ENCODE data around the gene AIRE. TPM values are rescaled to one million over a fixed set of nuclear protein-coding genes. Genes with fewer than 3 reads are reported as not detected.

The AIRE gene
- total RNA-seq, 1 donor from 2014 or later, result 2.8 TPM

DNA sequence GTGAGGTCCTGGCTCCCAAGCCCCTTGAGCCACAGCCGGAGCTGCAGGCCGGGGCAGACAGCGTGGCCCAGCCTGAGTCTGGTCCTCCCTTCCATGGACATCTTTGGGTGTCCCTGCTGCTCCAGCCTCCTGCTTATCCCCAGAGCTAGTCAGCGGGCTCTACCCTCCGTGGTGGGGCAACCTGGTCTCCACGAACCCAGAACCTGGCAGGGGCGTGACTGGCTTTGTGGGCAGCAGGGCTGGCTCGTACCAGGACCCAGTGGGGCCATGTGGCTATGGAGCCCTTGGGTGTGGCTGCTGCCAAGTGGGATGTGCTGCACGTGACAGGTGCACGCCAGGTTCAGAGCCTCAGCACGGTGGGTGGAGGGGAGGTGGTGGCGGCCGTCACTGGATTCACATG, 35.2 kb downstream of the AIRE start:
- intact Hi-C loops (cut with micrococcal nuclease), result no loop called here

DNA sequence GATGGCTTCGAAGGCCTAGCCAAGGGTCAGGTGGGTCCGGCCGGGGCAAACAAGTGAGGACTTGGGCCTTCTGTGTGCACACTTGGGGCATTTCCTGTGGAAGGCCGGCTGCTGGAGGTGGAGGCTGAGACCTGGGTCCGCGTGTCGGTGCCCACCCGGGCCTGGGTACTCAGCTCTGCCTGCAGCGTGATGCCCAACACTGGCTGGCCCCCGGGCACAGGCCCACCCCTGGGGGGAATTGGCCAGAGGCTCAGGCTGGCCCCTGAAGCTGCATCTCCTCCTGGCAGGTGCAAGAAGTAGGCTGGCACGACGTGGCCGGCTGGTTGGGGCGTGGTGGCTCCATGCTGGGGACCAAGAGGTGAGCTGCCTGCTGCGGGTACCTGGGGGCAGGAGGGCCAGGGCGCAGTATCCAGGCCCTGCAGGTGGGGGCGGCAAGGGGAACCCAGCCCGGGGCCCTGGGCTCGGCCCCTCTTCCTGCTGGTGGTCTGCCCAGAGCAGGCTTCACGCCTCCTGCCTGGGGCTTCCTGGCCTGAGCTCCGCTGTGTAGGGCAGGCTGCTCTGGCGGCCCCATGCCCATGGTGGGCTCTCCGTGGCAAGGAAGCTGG, 36.3 kb downstream of the AIRE start:
- intact Hi-C loops (cut with micrococcal nuclease), result no loop called here

DNA sequence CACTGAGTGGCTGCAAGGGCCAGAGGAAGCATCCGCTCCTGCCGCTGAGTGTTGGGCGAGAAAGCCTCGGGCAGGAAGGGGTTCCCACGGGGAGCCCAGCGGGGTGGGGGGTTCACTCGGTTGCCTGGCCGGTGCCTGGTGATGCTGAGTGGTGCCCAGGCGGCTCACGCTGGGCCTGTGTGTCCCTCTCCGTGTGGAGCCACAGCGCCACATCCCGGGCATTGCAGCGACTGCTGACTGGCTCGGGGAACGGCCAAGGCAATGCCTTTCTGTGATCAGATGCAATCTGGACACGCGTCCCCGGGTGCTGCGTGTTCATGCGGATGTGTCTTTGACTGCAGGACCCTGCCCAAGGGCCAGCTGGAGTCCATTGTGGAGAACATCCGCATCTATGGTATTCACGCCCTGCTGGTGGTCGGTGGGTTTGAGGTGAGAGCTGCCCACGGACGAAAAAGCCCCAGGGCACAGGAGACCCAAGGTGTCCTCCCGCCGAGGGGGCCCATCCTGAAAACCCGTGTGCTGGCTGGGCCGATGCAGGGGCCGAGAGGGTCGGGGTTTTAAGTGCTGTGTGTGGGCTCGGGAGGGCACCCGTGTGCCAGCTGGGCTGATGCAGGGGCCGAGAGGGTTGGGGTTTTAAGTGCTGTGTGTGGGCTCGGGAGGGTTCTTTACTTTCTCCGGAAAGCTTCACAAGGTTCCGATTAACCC, 37.1 kb downstream of the AIRE start:
- intact Hi-C loops (cut with micrococcal nuclease), result no loop called here

DNA sequence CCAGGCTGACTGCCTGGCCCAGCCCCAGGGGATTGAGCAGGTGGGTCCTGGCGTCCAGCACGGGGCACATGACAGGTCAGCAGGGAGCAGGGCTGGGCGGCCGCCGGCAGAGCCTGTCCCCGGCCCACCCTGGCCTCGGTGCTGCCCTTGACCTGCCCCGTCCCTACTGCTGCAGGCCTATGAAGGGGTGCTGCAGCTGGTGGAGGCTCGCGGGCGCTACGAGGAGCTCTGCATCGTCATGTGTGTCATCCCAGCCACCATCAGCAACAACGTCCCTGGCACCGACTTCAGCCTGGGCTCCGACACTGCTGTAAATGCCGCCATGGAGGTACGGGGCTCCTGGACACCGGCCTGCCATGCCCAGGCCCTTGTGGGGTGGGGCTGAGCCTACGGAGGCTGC, 37.9 kb downstream of the AIRE start:
- intact Hi-C loops (cut with micrococcal nuclease), result no loop called here

DNA sequence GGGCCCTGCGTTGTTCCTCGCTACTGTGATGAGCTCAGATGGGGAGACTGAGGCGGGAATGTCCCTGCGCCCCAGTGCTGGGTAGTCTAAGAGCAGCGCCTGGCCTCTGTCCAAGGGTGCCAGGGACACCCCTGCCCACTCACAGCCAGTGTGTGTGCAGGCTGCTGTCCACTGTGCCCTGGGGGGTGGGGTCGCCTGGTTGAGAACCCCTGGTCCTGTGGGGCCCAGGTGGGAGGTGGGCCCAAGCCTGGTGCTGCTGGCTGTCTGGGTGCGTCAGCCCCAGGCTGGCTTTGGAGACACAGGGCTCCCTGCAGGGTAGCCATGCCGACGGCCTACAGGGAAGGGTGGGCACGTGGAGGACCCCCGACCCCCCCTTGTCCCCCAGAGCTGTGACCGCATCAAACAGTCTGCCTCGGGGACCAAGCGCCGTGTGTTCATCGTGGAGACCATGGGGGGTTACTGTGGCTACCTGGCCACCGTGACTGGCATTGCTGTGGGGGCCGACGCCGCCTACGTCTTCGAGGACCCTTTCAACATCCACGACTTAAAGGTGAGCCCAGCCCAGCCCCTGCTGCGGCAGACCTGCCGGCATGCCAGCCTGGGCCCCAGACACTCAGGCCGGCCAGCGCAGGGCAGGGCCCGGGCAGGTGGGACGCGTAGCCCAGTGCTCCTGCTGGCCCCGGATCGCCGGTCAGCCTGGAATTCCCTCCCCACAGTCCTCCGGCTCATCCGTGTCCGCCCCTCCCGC, 38.6 kb downstream of the AIRE start:
- intact Hi-C loops (cut with micrococcal nuclease), result no loop called here

DNA sequence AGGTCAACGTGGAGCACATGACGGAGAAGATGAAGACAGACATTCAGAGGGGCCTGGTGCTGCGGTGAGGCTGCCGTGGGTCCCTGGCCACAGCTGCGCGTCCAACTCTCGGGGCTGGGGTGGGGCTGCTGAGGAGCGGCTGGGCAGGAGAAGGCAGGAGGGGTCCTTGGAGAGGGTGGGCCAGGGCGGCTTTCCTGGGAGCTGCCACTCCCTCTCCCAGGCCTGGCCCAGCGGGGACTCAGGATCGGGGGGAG, 39.1 kb downstream of the AIRE start:
- intact Hi-C loops (cut with micrococcal nuclease), result no loop called here

DNA sequence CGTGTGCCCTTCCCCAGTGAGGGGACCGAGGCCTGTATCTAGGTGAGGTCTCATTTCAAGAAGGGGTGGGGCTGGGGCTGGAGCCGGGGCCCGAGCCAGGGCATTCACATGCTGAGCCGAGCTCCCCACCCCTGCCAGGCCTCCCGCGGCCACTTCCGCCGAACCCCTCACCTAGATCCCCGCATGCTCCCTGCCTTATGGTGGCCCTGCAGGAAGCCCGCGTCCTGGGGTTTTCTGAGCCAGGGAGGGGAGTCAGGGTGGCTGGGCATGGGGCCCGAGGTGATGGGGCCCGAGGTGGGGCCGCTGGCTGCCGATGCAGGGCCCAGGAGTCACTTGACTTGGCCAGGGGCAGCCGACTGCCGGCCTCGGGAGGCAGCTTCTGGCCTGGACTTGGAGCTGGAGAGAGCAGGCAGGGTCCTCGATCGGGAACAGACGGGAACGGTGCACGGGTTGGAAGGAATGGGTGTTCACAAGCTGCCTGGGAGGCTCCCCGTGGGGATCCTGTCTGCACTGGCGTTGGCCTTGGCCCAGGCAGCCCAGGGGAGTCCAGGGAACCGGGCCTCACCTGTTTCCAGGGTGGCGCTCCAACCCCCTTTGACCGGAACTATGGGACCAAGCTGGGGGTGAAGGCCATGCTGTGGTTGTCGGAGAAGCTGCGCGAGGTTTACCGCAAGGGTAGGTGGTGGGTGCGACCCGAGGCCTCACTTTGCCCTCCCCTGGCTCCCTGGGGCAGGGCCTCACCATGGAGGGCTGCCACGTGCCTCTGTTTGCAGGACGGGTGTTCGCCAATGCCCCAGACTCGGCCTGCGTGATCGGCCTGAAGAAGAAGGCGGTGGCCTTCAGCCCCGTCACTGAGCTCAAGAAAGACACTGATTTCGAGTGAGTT, 40.0 kb downstream of the AIRE start:
- intact Hi-C loops (cut with micrococcal nuclease), result no loop called here

DNA sequence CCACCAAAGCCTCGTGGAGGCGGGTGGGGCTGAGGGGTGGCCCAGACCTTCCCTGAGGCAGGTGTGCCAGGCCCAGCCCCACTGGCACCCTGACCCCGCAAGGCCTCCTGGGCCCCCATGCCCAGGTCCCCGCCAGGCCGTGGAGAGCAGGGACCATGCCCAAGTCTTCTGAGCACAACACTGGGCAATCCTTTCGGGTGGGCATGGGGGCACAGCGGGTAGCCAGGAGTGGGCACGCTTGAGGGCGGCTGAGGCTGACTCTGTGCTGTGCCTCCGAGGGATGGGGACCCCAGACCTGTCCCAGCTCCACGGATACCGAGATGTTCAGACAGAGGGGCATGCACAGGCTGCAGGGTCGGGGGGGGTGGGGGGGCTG, 40.6 kb downstream of the AIRE start:
- intact Hi-C loops (cut with micrococcal nuclease), result no loop called here

DNA sequence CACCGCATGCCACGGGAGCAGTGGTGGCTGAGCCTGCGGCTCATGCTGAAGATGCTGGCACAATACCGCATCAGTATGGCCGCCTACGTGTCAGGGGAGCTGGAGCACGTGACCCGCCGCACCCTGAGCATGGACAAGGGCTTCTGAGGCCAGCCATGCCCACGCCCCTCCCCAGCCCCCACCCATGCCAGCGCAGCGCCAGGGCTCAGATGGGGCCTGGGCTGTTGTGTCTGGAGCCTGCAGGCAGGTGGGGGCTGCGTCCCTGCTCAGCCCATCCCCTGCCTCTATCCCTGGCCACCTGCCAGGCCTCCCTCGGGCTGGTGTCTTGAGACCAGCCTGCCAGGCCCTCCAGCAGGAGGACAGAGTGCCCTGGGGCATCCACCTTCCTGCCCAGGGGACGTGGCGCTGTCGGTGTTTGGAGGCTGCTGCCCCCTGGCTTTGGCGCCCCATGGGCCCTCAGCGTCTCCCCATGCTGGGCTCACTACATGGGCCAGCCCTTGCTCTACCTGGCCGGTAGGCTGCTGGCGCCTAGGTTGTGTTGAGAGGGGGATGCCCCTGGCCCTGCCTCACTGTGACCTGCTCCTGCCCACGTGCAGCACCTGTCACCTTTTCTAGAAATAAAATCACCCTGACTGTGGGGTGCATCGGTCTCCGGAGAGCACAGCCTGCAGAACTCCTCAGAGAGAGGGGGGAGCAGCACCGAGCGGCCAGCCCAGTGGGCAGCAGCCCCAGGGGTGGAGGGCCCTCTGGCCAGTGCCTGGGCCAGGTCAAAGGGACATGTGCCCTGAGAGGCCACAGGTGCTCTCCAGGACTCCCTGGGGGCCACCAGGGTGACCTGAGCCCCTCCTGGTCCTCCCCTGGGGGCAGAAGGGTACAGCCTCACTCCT, 41.3 kb downstream of the AIRE start:
- intact Hi-C loops (cut with micrococcal nuclease), result no loop called here

DNA sequence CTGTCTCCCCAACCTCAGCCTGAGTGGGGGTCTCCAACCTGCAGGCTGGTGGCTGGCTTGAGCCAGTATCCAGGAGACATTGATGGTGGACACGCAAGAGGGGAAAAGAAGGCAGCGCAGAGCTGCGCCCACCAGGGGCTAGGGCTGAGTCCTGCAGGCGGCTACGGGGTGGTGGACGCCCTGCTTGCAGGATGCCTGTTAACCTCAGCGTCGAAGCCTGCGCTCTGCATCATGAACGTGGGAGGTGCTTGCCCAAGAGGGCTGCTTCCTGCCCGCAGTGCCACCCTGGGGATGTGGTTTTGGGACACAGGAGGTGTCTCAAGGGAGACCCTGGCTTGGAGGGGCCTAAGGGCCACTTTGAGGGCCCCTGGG, 41.9 kb downstream of the AIRE start:
- intact Hi-C loops (cut with micrococcal nuclease), result no loop called here

DNA sequence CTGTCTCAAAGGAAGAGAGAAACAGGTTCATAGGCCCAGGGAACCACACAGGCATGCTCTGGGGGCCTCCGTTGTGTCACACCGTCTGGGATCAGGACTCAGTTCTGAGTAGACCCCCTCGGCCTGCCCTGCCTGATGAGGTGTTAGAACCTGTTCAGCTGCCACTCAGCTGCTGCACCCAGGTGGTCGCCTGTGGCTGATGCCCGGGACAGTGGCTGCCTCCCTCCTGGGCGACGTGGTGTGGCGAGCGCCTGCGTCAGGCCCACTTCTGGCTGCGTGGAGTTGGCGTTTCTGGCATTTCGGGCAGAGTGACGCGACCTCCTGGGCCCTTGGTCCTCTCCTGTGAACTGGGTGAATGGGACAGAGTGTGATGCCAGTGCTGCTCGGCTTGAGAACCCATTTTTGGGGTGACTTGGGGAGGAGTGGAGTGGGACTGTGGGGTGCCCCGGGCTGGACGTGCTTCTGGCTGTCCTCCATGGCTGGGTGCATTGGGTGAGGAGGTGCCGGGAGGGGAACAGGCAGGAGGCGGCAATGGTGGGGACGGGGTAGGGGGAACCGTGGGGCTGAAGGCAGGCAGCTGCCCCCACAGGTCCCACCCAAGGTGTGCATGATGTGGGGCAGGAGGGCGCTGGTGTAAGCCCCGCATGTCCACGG, 42.7 kb downstream of the AIRE start:
- intact Hi-C loops (cut with micrococcal nuclease), result no loop called here

DNA sequence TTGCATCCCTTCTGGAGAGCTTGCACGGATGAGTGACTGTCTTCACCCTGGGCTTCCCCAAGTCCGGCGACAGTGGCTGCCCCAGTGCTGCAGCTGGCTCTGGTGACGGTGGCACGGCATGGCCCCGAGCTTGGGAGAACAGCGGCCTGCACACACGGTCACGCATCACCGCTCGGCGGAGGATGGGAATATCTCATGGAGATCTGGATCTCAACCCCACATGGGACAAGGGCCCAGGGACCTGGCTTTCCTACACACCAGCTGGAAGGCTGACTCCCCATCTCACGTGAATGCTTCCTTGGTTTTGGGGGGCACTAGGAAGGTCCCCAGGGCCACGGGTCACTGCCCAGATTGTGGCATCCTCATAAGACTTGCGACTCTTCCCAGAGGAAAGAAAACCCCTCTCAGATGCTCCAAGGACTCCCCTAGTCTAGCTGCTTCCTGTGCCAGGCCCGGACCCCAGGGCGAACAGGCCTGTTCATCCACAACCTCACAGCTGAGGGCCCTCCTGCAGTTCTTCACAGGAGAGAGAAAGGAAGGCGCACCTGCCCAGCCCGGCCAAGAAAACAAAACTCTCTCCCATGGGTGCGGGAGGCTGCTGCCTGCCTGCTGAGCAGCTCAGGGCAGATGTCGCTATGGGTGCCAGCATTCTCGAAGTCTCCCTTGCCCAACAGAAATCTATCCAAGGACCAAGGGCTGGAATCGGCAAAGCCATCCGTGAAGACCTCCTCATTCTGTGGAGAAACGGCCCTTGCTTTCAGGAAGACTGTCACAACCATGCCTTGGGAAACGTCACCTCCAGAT, 43.6 kb downstream of the AIRE start:
- intact Hi-C loops (cut with micrococcal nuclease), result no loop called here

DNA sequence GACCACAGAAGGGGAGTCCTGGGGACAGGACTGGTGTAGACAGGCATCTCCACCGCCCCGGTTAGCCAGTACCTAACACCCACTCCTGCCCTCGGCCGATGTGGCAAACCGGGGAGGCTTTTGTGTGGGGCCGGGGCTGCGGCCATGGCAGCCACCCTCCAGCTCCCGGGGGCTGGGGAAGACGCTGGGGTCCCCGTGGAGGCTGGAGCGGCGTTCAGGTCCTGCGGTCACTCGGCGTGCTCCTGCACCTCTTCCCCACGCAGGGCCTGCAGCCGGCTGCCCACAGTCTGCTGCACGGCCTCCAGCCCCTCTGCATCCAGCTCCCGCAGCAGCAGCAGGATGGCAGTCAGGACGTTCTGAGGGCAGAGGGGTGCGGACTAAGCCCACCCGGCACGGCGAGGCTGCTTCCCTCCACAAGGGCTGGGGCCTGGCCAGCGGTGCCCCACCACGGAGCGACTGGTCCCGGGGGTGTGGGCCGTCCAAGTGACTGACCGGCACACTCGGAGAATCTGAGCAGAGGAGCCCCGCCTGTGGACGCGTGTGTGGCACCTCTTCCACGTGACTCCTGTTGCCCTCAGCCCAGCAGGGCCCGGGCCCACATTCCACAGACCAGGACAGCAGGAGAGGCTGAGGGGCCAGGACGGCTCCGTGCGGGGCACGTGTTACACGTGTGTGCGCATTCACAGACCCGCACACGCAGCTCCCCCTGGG, 44.5 kb downstream of the AIRE start:
- intact Hi-C loops (cut with micrococcal nuclease), result no loop called here

DNA sequence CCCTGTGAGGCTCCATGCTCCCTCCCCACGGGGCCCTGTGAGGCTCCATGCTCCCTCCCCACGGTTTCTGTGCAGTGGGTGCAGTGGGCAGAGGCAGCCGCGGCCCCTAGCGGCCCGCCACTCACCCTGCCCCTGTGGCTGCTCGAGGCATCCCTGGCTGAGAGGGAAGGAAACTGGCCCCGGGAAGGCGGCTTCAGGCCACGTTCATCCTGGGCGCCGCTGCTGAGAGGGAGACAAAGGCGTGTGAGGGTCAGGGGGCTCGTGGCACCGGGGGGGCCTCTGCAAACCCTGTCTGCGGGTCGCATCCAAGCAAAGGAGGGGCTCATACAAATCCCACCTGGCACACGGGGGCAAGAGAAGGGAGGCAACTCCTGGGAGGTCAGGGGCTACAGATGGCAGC, 45.0 kb downstream of the AIRE start:
- intact Hi-C loops (cut with micrococcal nuclease), result no loop called here

DNA sequence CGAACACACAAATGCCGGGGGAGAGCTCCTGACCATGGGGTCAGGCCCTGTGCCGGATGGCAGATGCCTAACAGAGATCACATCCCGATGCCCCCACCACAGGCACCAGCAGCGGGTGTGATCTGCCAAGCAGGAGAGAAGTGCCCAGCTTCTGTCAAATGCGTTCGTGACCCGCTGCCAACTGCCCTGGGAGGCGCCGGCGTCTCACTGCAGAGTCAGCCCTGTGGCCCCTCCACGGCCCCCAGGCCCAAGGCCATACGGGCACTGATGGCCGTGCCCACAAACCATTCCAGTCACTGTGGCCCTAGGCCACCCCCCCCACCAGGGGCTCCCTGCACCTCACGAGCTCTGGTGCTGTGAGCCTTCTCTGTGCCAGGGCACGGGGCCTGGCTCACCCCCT, 45.5 kb downstream of the AIRE start:
- intact Hi-C loops (cut with micrococcal nuclease), result no loop called here

DNA sequence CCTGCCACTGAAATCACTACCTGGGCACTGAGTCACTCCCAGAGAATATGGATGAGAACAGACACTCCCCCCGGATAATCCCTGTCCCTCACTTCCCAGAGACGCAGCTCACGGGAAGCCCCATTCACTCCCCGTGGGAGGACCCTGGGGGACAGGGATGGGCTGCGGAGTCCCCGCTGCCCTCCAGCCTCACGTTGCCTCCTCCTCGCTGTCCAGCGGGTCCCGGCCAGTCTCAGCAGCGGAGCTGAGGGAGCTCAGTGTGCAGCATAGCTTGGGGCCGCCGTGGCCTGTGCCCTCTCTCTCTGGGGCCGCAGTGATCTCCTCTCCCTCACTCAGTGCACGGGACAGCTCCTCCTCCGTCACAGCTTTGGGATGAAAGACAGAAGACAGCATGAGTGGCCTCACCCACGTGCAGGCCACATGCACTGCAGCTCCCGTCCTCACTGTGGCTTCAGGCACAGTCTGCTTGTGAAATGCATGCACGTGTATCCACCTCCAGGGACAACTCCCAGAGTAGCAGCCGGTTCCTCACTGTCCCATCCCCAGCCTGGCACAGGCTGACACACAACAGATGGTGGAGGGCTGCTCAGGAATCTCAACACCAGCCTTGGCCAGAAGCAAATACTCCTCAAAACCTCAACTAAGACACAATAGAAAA, 46.1 kb downstream of the AIRE start:
- intact Hi-C loops (cut with micrococcal nuclease), result no loop called here

DNA sequence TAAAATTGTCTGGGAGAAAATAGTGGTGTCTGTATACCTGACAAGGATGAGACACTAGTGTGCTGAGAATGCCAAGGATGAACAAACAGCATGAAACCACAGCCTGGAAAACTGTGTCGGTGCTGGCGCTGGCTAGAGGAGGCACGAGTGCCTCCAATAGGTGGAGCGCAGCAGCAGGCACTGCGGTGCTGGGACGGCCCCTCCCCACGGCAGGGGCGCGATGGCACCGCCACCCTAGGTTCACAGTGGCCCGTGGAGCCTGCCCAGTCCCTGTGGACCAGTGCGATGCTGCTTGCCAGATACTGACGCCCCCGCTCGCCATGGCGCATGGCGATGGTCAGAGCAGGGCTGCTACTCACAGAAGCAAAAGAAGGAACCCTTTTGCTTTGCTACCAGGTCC, 46.7 kb downstream of the AIRE start:
- intact Hi-C loops (cut with micrococcal nuclease), result no loop called here

DNA sequence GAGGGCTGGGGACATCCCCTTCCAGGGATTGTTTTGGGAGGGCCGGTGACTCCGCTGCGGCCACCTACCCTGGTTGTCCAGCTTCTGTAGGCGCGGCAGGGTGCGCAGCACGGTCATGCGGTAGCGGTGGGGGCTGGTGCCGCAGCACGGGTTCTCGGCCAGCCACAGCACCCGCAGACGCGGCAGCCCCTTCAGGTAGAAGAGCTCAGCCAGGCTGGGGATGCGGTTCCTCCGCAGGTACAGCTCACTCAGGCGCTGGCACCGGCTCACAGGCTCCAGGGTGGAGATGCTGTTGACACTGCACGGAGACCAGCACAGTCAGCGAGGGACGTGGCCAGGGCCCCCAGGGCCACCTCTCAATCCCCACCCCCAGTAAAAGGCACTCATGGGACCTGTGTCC, 47.3 kb downstream of the AIRE start:
- intact Hi-C loops (cut with micrococcal nuclease), result no loop called here
